ENCODE data around the gene AQP12A. TPM values are rescaled to one million over a fixed set of nuclear protein-coding genes. Genes with fewer than 3 reads are reported as not detected.

Gene AQP12A
- total RNA-seq, 1 experiment from 2014 or later: not detected

- DNase-seq (ENCODE audit: extremely low read depth, low read depth): no peak
Observed at GRCh38 chr2:240734756-240735155, 43.1 kb downstream of the AQP12A start.

- no peak for DNase-seq (ENCODE audit: extremely low read depth, low read depth)
Observed at GRCh38 chr2:240735476-240735875, 43.8 kb downstream of the AQP12A start.

GRCh38 chr2:240736281-240737250, 44.9 kb downstream of the AQP12A start:
- no peak for DNase-seq (ENCODE audit: extremely low read depth, low read depth)

- DNase-seq (ENCODE audit: extremely low read depth, low read depth): no peak
Observed at GRCh38 chr2:240737512-240737911, 45.8 kb downstream of the AQP12A start.

GRCh38 chr2:240737958-240738357, 46.3 kb downstream of the AQP12A start:
- DNase-seq (ENCODE audit: extremely low read depth, low read depth): no peak

GRCh38 chr2:240739797-240740196, 48.1 kb downstream of the AQP12A start:
- DNase-seq (ENCODE audit: extremely low read depth, low read depth): no peak

- DNase-seq (ENCODE audit: extremely low read depth, low read depth): no peak
Observed at GRCh38 chr2:240741091-240741490, 49.4 kb downstream of the AQP12A start.

- no peak for DNase-seq (ENCODE audit: extremely low read depth, low read depth)
Observed at GRCh38 chr2:240742602-240743095, 51.0 kb downstream of the AQP12A start.

GRCh38 chr2:240745456-240745855, 53.8 kb downstream of the AQP12A start:
- DNase-seq (ENCODE audit: extremely low read depth, low read depth): no peak

- DNase-seq (ENCODE audit: extremely low read depth, low read depth): no peak
Observed at GRCh38 chr2:240745962-240746361, 54.3 kb downstream of the AQP12A start.

GRCh38 chr2:240746671-240747070, 55.0 kb downstream of the AQP12A start:
- DNase-seq (ENCODE audit: extremely low read depth, low read depth): no peak

- no peak for DNase-seq (ENCODE audit: extremely low read depth, low read depth)
Observed at GRCh38 chr2:240747256-240747655, 55.6 kb downstream of the AQP12A start.

Small RNAs within 50 kb of the gene (small RNA-seq; reads per million reads assigned to genes)
- gene AC011298.3: 0 reads per million in 2 experiments

Other genes starting within 250 kb of the AQP12A start
- 8.7 and 12.6 TPM in 2 replicates for gene ANKMY1, start 133.9 kb upstream of the AQP12A start, total RNA-seq (2014; rRNA removed; shearing (Covaris generic))
- gene DUSP28, start 131.5 kb upstream of the AQP12A start, total RNA-seq (2014; rRNA removed; shearing (Covaris generic)): 4.7 and 4.9 TPM in 2 replicates
- 21.7 and 29.2 TPM in 2 replicates for gene RNPEPL1, start 123.4 kb upstream of the AQP12A start, total RNA-seq (2014; rRNA removed; shearing (Covaris generic))
- gene CAPN10, start 105.1 kb upstream of the AQP12A start, total RNA-seq (2014; rRNA removed; shearing (Covaris generic)): 22.3 and 23.3 TPM in 2 replicates
- 0.10 and 0.38 TPM in 2 replicates for gene GPR35, start 66.4 kb upstream of the AQP12A start, total RNA-seq (2014; rRNA removed; shearing (Covaris generic))
- not detected in 2 replicates for gene AQP12B, start 9.0 kb upstream of the AQP12A start, total RNA-seq (2014; rRNA removed; shearing (Covaris generic))
- gene KIF1A, start 128.4 kb downstream of the AQP12A start, total RNA-seq (2014; rRNA removed; shearing (Covaris generic)): 0.37 and 0.63 TPM in 2 replicates
- not detected in 2 replicates for gene AGXT, start 177.0 kb downstream of the AQP12A start, total RNA-seq (2014; rRNA removed; shearing (Covaris generic))
- not detected in 2 replicates for gene MAB21L4, start 204.3 kb downstream of the AQP12A start, total RNA-seq (2014; rRNA removed; shearing (Covaris generic))
- not detected in 2 replicates for gene CROCC2, start 214.5 kb downstream of the AQP12A start, total RNA-seq (2014; rRNA removed; shearing (Covaris generic))